Stimulated activated CD8-positive, alpha-beta memory T cell treated with anti-CD3 and anti-CD28 coated beads, Interleukin-7, amount 100 ng/mL, for 24 hours (primary cell): ENCODE data around the gene PDZD7.
"Not testable (repeated sequence)": the region's sequence is repeated elsewhere in the genome, so short reads cannot be mapped to it uniquely, and the experiment has no call there.

Source experiments
- DNase-seq: peaks from one replicate; pipeline ENCODE4 v3.0.0-alpha.2; 2020; ENCODE audit warnings: low read depth

Gene PDZD7

GRCh38 chr10:101038484-101038883 lies 7.6 kb upstream of the PDZD7 start:
- no peak for DNase-seq

- DNase-seq, result no peak
Observed at GRCh38 chr10:101036726-101037125, 5.8 kb upstream of the PDZD7 start.

- no peak for DNase-seq
Observed at GRCh38 chr10:101035916-101036702, 5.2 kb upstream of the PDZD7 start.

GRCh38 chr10:101035314-101035713 lies 4.4 kb upstream of the PDZD7 start:
- DNase-seq, result no peak

- DNase-seq, result not testable (repeated sequence)
Observed at GRCh38 chr10:101034404-101034803, 3.5 kb upstream of the PDZD7 start.

GRCh38 chr10:101033276-101033675 lies 2.3 kb upstream of the PDZD7 start:
- no peak for DNase-seq

GRCh38 chr10:101032637-101033224 lies 1.8 kb upstream of the PDZD7 start:
- peak; percentile 18 for DNase-seq

GRCh38 chr10:101031796-101032636 lies 1.1 kb upstream of the PDZD7 start:
- peak; percentile 44 for DNase-seq

- no peak for DNase-seq
Observed at GRCh38 chr10:101030496-101031127, 317 bp downstream of the PDZD7 start.

GRCh38 chr10:101029520-101030295 lies 1.2 kb downstream of the PDZD7 start:
- no peak for DNase-seq

GRCh38 chr10:101028446-101029337 lies 2.2 kb downstream of the PDZD7 start:
- DNase-seq, result no peak

- no peak for DNase-seq
Observed at GRCh38 chr10:101027106-101027720, 3.7 kb downstream of the PDZD7 start.

- no peak for DNase-seq
Observed at GRCh38 chr10:101022967-101023705, 7.8 kb downstream of the PDZD7 start.

- DNase-seq, result no peak
Observed at GRCh38 chr10:101021692-101022251, 9.2 kb downstream of the PDZD7 start.

GRCh38 chr10:101021239-101021638 lies 9.7 kb downstream of the PDZD7 start:
- no peak for DNase-seq

GRCh38 chr10:101020427-101021075 lies 10.4 kb downstream of the PDZD7 start:
- DNase-seq, result no peak

GRCh38 chr10:101019440-101019703 lies 11.6 kb downstream of the PDZD7 start:
- DNase-seq, result no peak

GRCh38 chr10:101018600-101019439 lies 12.1 kb downstream of the PDZD7 start:
- peak; percentile 62 for DNase-seq
